NCI-H2107 treated with DMSO at 0.1 percent for 48 hours (cell line): Measurements from ENCODE around the gene VAMP2.

ENCODE experiments used
- DNase-seq: peaks from one replicate; lab custom pipeline; 2025; ENCODE audit not compliant: unreplicated experiment; lab: John Stamatoyannopoulos, UW

The VAMP2 gene

GRCh38 chr17:8155996-8156245, 6.8 kb downstream of the VAMP2 start:
- DNase-seq: no peak

GRCh38 chr17:8155231-8155995, 7.3 kb downstream of the VAMP2 start:
- DNase-seq: no peak

GRCh38 chr17:8154608-8155155, 8.1 kb downstream of the VAMP2 start:
- DNase-seq: no peak

- DNase-seq: no peak
Observed at GRCh38 chr17:8153957-8154607, 8.7 kb downstream of the VAMP2 start.

- DNase-seq: no peak
Observed at GRCh38 chr17:8153525-8153956, 9.2 kb downstream of the VAMP2 start.

- DNase-seq: no peak
Observed at GRCh38 chr17:8153031-8153451, 9.7 kb downstream of the VAMP2 start.

GRCh38 chr17:8152112-8152775, 10.5 kb downstream of the VAMP2 start, which contains the start of gene PER1:
TSS of gene PER1 (minus strand) at chr17:8152404. CDS start at chr17:8150706, 1,698 bp downstream.
- DNase-seq: no peak

- no peak for DNase-seq
Observed at GRCh38 chr17:8151641-8152111, 11.1 kb downstream of the VAMP2 start.

- DNase-seq: no peak
Observed at GRCh38 chr17:8151120-8151640, 11.6 kb downstream of the VAMP2 start.

GRCh38 chr17:8150194-8151119, 12.3 kb downstream of the VAMP2 start:
- DNase-seq: no peak

GRCh38 chr17:8149419-8150193, 13.1 kb downstream of the VAMP2 start:
- DNase-seq: no peak

- DNase-seq: no peak
Observed at GRCh38 chr17:8148560-8148959, 14.2 kb downstream of the VAMP2 start.

GRCh38 chr17:8147805-8148404, 14.8 kb downstream of the VAMP2 start:
- no peak for DNase-seq

GRCh38 chr17:8147141-8147804, 15.5 kb downstream of the VAMP2 start:
- no peak for DNase-seq

- no peak for DNase-seq
Observed at GRCh38 chr17:8146381-8147140, 16.2 kb downstream of the VAMP2 start.

- DNase-seq: no peak
Observed at GRCh38 chr17:8145811-8146210, 16.9 kb downstream of the VAMP2 start.

GRCh38 chr17:8144401-8145231, 18.1 kb downstream of the VAMP2 start:
- no peak for DNase-seq
